Smooth muscle cell of the brain vasculature (primary cell): ENCODE data around the gene IDH3G.

Experiments used
- DNase-seq: peaks from one replicate; pipeline ENCODE4 v3.0.0-alpha.2; 2012; ENCODE audit warnings: low read depth, low spot score

Gene IDH3G

GRCh38 chrX:153816831-153817690 is 22.9 kb upstream of the IDH3G start:
- DNase-seq: no peak

GRCh38 chrX:153814591-153815315 is 20.6 kb upstream of the IDH3G start:
- no peak for DNase-seq

- no peak for DNase-seq
These were observed 19.0 kb upstream of the IDH3G start for GRCh38 chrX:153813161-153813560.

- DNase-seq: no peak
These were observed 18.0 kb upstream of the IDH3G start for GRCh38 chrX:153812220-153812619.

- DNase-seq: no peak
These were observed 13.8 kb upstream of the IDH3G start for GRCh38 chrX:153807976-153808375.

GRCh38 chrX:153806999-153807575 is 12.9 kb upstream of the IDH3G start:
- DNase-seq: no peak

GRCh38 chrX:153805436-153805835 is 11.3 kb upstream of the IDH3G start:
- DNase-seq: no peak

- DNase-seq: no peak
These were observed 10.4 kb upstream of the IDH3G start for GRCh38 chrX:153804621-153805020.

GRCh38 chrX:153804100-153804595 is 10.0 kb upstream of the IDH3G start:
- DNase-seq: no peak

- DNase-seq: no peak
These were observed 9.3 kb upstream of the IDH3G start for GRCh38 chrX:153803211-153804099.

GRCh38 chrX:153802513-153803045 is 8.4 kb upstream of the IDH3G start:
- no peak for DNase-seq

GRCh38 chrX:153801669-153802068 is 7.5 kb upstream of the IDH3G start:
- no peak for DNase-seq

GRCh38 chrX:153800746-153801145 is 6.6 kb upstream of the IDH3G start:
- DNase-seq: no peak

GRCh38 chrX:153800177-153800722 is 6.1 kb upstream of the IDH3G start:
- DNase-seq: no peak

GRCh38 chrX:153799326-153799725 is 5.2 kb upstream of the IDH3G start:
- DNase-seq: no peak

- no peak for DNase-seq
These were observed 3.3 kb upstream of the IDH3G start for GRCh38 chrX:153797415-153798015.

- no peak for DNase-seq
These were observed 982 bp upstream of the IDH3G start for GRCh38 chrX:153794897-153795816.

GRCh38 chrX:153793291-153793690 is 884 bp downstream of the IDH3G start:
- DNase-seq: no peak

- DNase-seq: no peak
These were observed 1.8 kb downstream of the IDH3G start for GRCh38 chrX:153792368-153792767.
